Measurements from ENCODE around the gene ACKR1.
A peak's percentile ranks its signal among the peaks of the same experiment; 100 is the strongest.

ACKR1 gene

DNA sequence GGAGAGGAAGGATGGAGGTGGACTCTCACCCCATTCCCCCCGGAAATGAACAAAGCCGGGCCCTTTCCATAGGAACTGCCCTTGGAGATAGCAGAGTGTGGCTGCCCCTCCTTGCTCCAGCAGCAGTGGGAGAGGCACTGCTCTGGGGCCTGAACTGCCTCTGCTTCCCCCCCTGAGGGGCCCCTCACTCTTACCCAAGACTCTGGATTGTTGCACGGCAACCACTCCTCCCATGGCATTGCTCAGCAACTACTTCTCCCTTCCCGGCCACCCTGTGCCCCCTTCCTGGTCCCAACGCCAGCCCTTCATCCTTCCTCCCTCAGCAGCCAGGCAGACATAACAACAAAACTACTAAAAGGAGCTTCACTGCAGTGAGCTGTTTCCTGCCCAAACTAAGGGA is 3.0 kb upstream of the ACKR1 start:
- no peak for TF ChIP-seq POLR2AphosphoS5 (IDR thresholded peaks at IDR 0.05; ENCODE audit: low read depth, low read length)
- no peak for TF ChIP-seq POU2F2 (IDR thresholded peaks at IDR 0.05; ENCODE audit: low read depth, low read length)
- TF ChIP-seq PAX5 (IDR thresholded peaks at IDR 0.05; ENCODE audit: insufficient read depth, low read length, severe bottlenecking) = no peak
- DNase-seq (ENCODE audit: insufficient read length, low spot score) = no peak
- no peak for FAIRE-seq

DNA sequence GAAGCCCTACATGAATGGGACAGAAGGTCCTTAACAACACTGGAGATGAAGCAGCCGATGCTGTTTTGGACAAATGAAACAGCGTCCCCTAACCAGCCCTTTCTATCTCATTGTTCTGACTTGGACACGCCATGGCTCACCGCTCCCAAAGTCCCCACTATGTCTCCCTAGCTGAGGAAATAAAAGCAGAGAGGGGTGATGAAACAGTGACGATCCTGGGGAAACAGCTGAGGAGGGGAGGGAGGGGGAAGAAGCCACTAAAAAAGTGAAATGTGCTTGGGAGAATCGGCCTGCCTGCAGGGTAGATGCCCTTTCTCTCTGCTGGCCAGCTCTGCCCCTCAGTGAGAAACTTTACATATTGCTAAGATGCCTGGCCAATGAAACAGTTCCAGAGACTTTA is 1.1 kb upstream of the ACKR1 start:
- DNase-seq (ENCODE audit: insufficient read length, low spot score) = no peak
- FAIRE-seq = no peak
- TF ChIP-seq SPI1 (IDR thresholded peaks at IDR 0.05; ENCODE audit: low read depth, low read length) (no peak), POLR2A (IDR thresholded peaks at IDR 0.05; ENCODE audit: low read depth, low read length) (no peak), TAF1 (IDR thresholded peaks at IDR 0.05; ENCODE audit: low read depth, low read length) (no peak), PAX5 (IDR thresholded peaks at IDR 0.05; ENCODE audit: insufficient read depth, low read length, severe bottlenecking) (no peak), POLR2AphosphoS5 (IDR thresholded peaks at IDR 0.05; ENCODE audit: low read depth, low read length) (no peak), POU2F2 (IDR thresholded peaks at IDR 0.05; ENCODE audit: low read depth, low read length) (no peak)

DNA sequence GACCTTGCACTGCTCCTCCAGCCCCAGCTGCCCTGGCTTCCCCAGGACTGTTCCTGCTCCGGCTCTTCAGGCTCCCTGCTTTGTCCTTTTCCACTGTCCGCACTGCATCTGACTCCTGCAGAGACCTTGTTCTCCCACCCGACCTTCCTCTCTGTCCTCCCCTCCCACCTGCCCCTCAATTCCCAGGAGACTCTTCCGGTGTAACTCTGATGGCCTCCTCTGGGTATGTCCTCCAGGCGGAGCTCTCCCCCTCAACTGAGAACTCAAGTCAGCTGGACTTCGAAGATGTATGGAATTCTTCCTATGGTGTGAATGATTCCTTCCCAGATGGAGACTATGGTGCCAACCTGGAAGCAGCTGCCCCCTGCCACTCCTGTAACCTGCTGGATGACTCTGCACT is 550 bp downstream of the ACKR1 start:
- FAIRE-seq (no peak), DNase-seq (ENCODE audit: insufficient read length, low spot score) (no peak)
- TF ChIP-seq TAF1 (IDR thresholded peaks at IDR 0.05; ENCODE audit: low read depth, low read length) (no peak), SPI1 (IDR thresholded peaks at IDR 0.05; ENCODE audit: low read depth, low read length) (no peak), POLR2AphosphoS5 (IDR thresholded peaks at IDR 0.05; ENCODE audit: low read depth, low read length) (no peak), POU2F2 (IDR thresholded peaks at IDR 0.05; ENCODE audit: low read depth, low read length) (no peak), PAX5 (IDR thresholded peaks at IDR 0.05; ENCODE audit: insufficient read depth, low read length, severe bottlenecking) (no peak), POLR2A (IDR thresholded peaks at IDR 0.05; ENCODE audit: low read depth, low read length) (no peak)

DNA sequence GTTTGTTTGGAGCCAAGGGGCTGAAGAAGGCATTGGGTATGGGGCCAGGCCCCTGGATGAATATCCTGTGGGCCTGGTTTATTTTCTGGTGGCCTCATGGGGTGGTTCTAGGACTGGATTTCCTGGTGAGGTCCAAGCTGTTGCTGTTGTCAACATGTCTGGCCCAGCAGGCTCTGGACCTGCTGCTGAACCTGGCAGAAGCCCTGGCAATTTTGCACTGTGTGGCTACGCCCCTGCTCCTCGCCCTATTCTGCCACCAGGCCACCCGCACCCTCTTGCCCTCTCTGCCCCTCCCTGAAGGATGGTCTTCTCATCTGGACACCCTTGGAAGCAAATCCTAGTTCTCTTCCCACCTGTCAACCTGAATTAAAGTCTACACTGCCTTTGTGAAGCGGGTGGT is 1.4 kb downstream of the ACKR1 start:
- no peak for TF ChIP-seq POLR2A (IDR thresholded peaks at IDR 0.05; ENCODE audit: low read depth, low read length)
- TF ChIP-seq POLR2AphosphoS5 (IDR thresholded peaks at IDR 0.05; ENCODE audit: low read depth, low read length) = no peak
- no peak for TF ChIP-seq POU2F2 (IDR thresholded peaks at IDR 0.05; ENCODE audit: low read depth, low read length)
- no peak for TF ChIP-seq SPI1 (IDR thresholded peaks at IDR 0.05; ENCODE audit: low read depth, low read length)
- no peak for TF ChIP-seq PAX5 (IDR thresholded peaks at IDR 0.05; ENCODE audit: insufficient read depth, low read length, severe bottlenecking)
- TF ChIP-seq TAF1 (IDR thresholded peaks at IDR 0.05; ENCODE audit: low read depth, low read length) = no peak
- DNase-seq (ENCODE audit: insufficient read length, low spot score) (no peak), FAIRE-seq (no peak)

DNA sequence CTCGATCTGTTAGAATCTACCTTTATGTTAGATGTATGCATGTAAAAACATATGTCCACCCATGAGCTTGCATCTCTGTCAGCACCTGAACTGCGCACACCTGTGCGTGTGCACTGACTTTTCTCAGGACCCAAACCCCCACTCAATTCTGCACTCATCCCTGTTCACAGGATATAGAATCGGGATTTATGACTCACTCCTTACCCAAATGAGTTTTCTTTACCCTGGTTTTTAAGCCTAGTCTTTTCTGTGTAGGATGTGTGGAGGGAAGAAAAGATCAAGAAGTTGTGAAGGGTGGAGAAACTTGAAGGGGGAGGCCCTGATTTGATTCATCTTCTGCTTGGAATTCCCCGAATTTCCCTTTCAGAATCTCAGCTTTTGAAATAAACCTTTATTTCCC is 2.4 kb downstream of the ACKR1 start:
- TF ChIP-seq PAX5 (IDR thresholded peaks at IDR 0.05; ENCODE audit: insufficient read depth, low read length, severe bottlenecking) (no peak), SPI1 (IDR thresholded peaks at IDR 0.05; ENCODE audit: low read depth, low read length) (no peak), TAF1 (IDR thresholded peaks at IDR 0.05; ENCODE audit: low read depth, low read length) (no peak), POU2F2 (IDR thresholded peaks at IDR 0.05; ENCODE audit: low read depth, low read length) (no peak), POLR2A (IDR thresholded peaks at IDR 0.05; ENCODE audit: low read depth, low read length) (no peak), POLR2AphosphoS5 (IDR thresholded peaks at IDR 0.05; ENCODE audit: low read depth, low read length) (no peak)
- no peak for FAIRE-seq
- no peak for DNase-seq (ENCODE audit: insufficient read length, low spot score)

DNA sequence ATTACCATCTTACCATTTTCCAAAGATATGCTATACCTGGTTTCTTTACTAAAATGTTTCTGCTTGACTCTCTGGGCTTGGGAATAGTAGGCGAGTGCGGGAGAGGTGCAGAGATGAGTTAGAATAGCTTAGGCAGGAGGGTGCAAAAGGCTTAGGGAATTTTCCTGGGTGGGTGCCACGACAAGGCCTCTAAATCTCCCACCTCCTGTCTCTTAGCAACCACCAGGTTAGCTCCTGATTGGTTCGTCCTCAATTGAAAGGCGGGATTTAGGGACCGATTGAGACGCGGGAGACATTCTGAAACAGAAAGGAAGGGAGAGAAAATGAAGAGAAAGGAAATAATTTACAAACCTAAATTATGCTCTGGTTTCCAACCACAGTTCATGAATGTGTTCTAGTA is 3.1 kb downstream of the ACKR1 start:
- TF ChIP-seq POLR2A (IDR thresholded peaks at IDR 0.05; ENCODE audit: low read depth, low read length) (no peak), PAX5 (IDR thresholded peaks at IDR 0.05; ENCODE audit: insufficient read depth, low read length, severe bottlenecking) (no peak), TAF1 (IDR thresholded peaks at IDR 0.05; ENCODE audit: low read depth, low read length) (no peak), POU2F2 (IDR thresholded peaks at IDR 0.05; ENCODE audit: low read depth, low read length) (no peak), POLR2AphosphoS5 (IDR thresholded peaks at IDR 0.05; ENCODE audit: low read depth, low read length) (no peak), SPI1 (IDR thresholded peaks at IDR 0.05; ENCODE audit: low read depth, low read length) (no peak)
- DNase-seq (ENCODE audit: insufficient read length, low spot score) = no peak
- FAIRE-seq = no peak

DNA sequence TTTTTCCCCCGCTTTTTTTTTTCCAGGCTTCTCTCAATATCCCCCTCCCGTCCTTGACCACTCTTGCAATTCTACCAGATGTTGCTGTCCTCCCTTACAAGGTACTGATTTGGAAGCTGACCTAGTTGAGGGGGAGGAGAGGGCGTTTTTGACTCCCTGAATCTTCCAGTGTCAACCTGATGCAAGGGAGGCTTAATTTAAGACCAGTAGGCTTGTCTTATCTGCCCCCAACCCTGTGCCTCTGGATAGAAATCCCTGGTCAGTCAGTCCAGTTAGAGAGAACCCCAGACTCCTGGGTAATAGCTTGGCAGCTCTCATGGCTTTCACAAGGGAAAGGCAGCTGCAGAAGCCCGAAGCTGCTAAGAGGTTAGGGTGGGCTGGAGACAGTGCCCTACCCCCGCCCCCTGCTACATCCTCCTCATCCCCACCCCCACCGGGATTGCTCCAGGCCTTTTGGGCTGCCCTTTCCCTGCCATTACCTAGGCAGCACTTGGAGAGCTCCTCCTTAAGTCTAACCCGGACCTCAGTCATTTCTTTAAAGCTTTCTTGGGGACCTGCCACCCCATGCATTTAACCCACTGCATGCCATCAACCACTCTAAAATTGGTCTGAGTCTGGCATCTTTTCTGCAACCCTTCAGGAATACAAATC is 3.6 kb downstream of the ACKR1 start:
- FAIRE-seq = no peak
- TF ChIP-seq PAX5 (IDR thresholded peaks at IDR 0.05; ENCODE audit: insufficient read depth, low read length, severe bottlenecking) = no peak
- no peak for TF ChIP-seq TAF1 (IDR thresholded peaks at IDR 0.05; ENCODE audit: low read depth, low read length)
- TF ChIP-seq POLR2A (IDR thresholded peaks at IDR 0.05; ENCODE audit: low read depth, low read length) = no peak
- no peak for TF ChIP-seq POU2F2 (IDR thresholded peaks at IDR 0.05; ENCODE audit: low read depth, low read length)
- no peak for TF ChIP-seq POLR2AphosphoS5 (IDR thresholded peaks at IDR 0.05; ENCODE audit: low read depth, low read length)
- no peak for TF ChIP-seq SPI1 (IDR thresholded peaks at IDR 0.05; ENCODE audit: low read depth, low read length)
- no peak for DNase-seq (ENCODE audit: insufficient read length, low spot score)

DNA sequence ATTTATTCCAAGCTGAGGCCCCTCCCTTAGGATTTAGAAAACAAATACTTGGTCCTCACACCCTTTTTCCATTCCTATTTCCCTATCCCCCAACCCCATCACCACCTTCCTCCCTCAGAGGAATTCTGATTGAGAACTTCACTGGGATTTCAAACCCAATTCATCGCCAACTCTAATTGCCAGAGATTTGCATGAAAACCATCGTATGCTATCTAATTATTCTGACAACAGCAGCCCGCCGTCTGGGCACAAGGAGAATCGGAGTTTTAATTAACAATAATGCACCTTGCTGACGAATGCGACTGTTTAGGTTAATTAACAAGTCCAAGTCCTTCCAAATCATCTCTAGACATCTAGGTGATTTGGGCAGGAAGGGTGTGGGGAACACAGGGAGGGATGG is 4.4 kb downstream of the ACKR1 start:
- no peak for DNase-seq (ENCODE audit: insufficient read length, low spot score)
- no peak for FAIRE-seq
- TF ChIP-seq SPI1 (IDR thresholded peaks at IDR 0.05; ENCODE audit: low read depth, low read length) = no peak
- TF ChIP-seq POU2F2 (IDR thresholded peaks at IDR 0.05; ENCODE audit: low read depth, low read length) = no peak
- TF ChIP-seq PAX5 (IDR thresholded peaks at IDR 0.05; ENCODE audit: insufficient read depth, low read length, severe bottlenecking) = no peak
- no peak for TF ChIP-seq POLR2A (IDR thresholded peaks at IDR 0.05; ENCODE audit: low read depth, low read length)
- TF ChIP-seq POLR2AphosphoS5 (IDR thresholded peaks at IDR 0.05; ENCODE audit: low read depth, low read length) = no peak
- no peak for TF ChIP-seq TAF1 (IDR thresholded peaks at IDR 0.05; ENCODE audit: low read depth, low read length)

DNA sequence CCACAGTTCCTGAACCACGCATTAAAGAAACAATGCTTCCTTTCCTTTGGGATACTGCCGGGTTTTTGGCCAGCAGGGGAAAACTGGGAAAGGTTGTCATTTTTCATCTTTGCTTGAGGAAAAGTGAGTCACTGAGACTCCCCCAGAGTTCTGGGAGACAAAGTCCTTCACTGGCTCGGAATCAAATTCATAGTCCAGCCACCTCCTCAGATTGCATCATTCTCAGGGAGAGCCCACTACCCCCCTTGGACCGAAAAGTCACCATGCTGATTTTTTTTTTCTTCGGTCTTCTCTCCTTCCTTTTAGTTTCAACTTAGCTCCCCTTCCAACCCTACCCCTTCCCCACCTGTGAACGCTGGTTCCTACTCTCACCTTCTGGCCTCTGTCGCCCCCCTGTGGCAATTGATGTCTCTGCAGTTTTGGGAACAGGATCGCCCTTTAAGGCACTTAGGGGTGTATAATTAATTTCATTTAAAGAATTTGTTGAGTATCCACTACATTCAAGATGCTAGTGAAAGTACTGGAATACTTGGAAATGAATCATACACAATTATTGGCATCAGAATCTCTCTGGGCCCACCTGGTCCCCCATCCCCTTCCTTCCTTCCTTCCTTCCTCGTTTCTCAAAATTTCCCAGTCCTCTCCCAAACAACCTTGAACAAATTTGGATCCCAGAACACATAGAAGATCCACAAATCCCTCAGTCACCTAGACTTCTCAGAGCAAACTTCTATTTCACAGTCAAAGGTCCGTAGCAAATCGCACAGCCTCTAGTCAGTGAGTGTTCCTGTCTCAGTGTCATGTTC is 6.9 kb downstream of the ACKR1 start:
- FAIRE-seq = peak; percentile 59
- no peak for DNase-seq (ENCODE audit: insufficient read length, low spot score)
- TF ChIP-seq POU2F2 (IDR thresholded peaks at IDR 0.05; ENCODE audit: low read depth, low read length) = no peak
- no peak for TF ChIP-seq TAF1 (IDR thresholded peaks at IDR 0.05; ENCODE audit: low read depth, low read length)
- TF ChIP-seq POLR2AphosphoS5 (IDR thresholded peaks at IDR 0.05; ENCODE audit: low read depth, low read length) = no peak
- no peak for TF ChIP-seq POLR2A (IDR thresholded peaks at IDR 0.05; ENCODE audit: low read depth, low read length)
